ENCODE results near the gene RPL39L. TPM values are rescaled to one million over a fixed set of nuclear protein-coding genes. Genes with fewer than 3 reads are reported as not detected.

The RPL39L gene
- total RNA-seq, 1 experiment from 2014 or later, result 3.3 TPM

DNA sequence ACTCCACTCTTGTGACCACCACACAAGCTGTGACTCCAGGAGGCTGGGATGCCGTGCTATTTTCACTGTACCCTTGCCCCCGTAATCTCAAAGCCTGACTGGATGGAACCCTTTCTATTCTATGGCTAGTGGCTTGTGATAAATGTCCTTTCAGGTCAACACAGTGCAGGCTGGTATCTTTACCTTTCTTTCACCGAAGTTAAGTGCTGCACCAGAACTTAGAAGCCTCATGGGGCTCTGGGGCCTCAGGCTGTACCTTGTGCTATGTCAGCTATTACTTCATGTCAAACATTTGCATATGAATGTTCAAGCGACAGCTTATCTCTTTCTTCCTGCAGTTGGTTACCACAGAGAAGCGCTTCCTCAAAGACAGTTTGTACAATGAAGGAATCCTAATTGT lies 66.8 kb downstream of the RPL39L start:
- Mint-ChIP-seq H3K4me3 (ENCODE audit: unreplicated experiment) (no peak overlapping the region), H3K27ac (ENCODE audit: low read depth, unreplicated experiment) (no peak overlapping the region), H3K36me3 (ENCODE audit: insufficient read depth, unreplicated experiment) (peaks cover 14% of the 10 kb centered on the region), H3K27me3 (ENCODE audit: insufficient read depth, unreplicated experiment) (no peaks in the 10 kb centered on the region), H3K9me3 (ENCODE audit: unreplicated experiment) (peaks cover 7% of the 10 kb centered on the region), H3K4me1 (ENCODE audit: insufficient read depth, unreplicated experiment) (peaks cover 6% of the 10 kb centered on the region)
- CTCF ChIA-PET, result interaction anchor here (0.7 kb wide), 2 partner anchors 223 to 456 kb away, joined by 3 read pairs; no protein-coding TSS in a partner anchor
- DNase-seq (ENCODE audit: unreplicated experiment), result no peak
- POLR2A ChIA-PET, result no interaction called here
- no TSS peak for BruUV-seq (replicated peaks)
- intact Hi-C loops (cut with micrococcal nuclease), result no loop called here
- TF ChIP-seq, protein P1, sequence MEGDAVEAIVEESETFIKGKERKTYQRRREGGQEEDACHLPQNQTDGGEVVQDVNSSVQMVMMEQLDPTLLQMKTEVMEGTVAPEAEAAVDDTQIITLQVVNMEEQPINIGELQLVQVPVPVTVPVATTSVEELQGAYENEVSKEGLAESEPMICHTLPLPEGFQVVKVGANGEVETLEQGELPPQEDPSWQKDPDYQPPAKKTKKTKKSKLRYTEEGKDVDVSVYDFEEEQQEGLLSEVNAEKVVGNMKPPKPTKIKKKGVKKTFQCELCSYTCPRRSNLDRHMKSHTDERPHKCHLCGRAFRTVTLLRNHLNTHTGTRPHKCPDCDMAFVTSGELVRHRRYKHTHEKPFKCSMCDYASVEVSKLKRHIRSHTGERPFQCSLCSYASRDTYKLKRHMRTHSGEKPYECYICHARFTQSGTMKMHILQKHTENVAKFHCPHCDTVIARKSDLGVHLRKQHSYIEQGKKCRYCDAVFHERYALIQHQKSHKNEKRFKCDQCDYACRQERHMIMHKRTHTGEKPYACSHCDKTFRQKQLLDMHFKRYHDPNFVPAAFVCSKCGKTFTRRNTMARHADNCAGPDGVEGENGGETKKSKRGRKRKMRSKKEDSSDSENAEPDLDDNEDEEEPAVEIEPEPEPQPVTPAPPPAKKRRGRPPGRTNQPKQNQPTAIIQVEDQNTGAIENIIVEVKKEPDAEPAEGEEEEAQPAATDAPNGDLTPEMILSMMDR (IDR thresholded peaks at IDR 0.05; ENCODE audit: unreplicated experiment), result no peak

DNA sequence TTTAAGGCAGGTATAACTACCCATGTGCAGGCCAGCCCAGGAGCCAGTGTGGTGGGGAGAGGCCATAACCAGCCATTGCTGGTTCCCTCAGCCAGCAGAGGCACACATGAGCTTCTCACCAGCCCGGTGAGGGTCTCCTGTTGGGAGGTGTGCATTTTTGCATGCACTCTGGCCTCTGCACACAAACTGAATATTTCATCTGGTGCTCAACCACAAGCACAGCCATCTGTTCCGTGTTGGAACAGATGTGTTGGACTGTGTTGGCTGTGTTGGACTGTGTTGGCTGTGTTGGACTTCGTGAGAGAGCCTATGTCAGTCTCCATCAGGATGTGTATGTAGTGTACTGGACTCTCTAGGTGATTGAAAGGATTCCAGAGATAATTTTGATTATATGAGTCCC lies 67.2 kb downstream of the RPL39L start:
- peaks cover 6% of the 10 kb centered on the region for H3K4me1 Mint-ChIP-seq (ENCODE audit: insufficient read depth, unreplicated experiment)
- peaks cover 10% of the 10 kb centered on the region for H3K36me3 Mint-ChIP-seq (ENCODE audit: insufficient read depth, unreplicated experiment)
- ChIA-PET POLR2A (no interaction called here), CTCF (interaction anchor here (0.7 kb wide), 1 partner anchor 222 kb away, joined by 3 read pairs; no protein-coding TSS in a partner anchor)
- BruUV-seq (replicated peaks), result no TSS peak
- intact Hi-C loops (cut with micrococcal nuclease), result no loop called here
- H3K4me3 Mint-ChIP-seq (ENCODE audit: unreplicated experiment), result no peak overlapping the region
- H3K27ac Mint-ChIP-seq (ENCODE audit: low read depth, unreplicated experiment), result no peak overlapping the region
- H3K9me3 Mint-ChIP-seq (ENCODE audit: unreplicated experiment), result peaks cover 7% of the 10 kb centered on the region
- no peaks in the 10 kb centered on the region for H3K27me3 Mint-ChIP-seq (ENCODE audit: insufficient read depth, unreplicated experiment)
- TF ChIP-seq, protein P1 (IDR thresholded peaks at IDR 0.05; ENCODE audit: unreplicated experiment), result no peak
- DNase-seq (ENCODE audit: unreplicated experiment), result no peak

Other genes with a start within 250 kb of the RPL39L start
- gene ST6GAL1, start 209.0 kb downstream of the RPL39L start, total RNA-seq (2022), result 11.5 and 18.8 TPM in 2 replicates
- gene RTP1, start 58.0 kb upstream of the RPL39L start, total RNA-seq (2022), result not detected in 2 replicates
- gene MASP1, start 152.2 kb upstream of the RPL39L start, total RNA-seq (2022), result not detected in 2 replicates
- gene RTP4, start 228.9 kb upstream of the RPL39L start, total RNA-seq (2022), result not detected in 2 replicates